Measurements from ENCODE around the gene SFRP5. TPM values are rescaled to one million over a fixed set of nuclear protein-coding genes. Genes with fewer than 3 reads are reported as not detected.

SFRP5 gene
- total and polyA plus RNA-seq, 10 of the 15 experiments (the other 5 are each of a cell fraction or from before 2014, with no cell fraction given), result not detected

DNA sequence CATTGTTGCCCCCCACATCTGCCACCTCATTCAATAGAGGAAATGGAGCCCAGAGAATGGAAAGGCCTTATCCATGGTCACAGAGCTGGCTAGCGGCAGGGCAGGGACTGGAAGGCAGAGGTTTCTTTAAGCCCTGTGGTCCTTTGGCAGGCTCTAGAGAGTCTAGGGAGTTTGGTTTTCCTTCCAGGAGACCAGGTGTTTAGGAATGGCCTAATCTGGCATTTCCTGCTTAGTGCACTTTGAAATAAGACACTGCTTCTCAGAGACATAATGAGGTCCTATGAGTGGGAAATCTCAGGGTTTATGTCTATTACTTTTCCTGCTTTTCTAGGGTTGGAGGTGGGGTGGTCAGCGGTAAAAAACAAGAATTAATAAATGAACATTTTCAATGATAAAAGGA is 52.2 kb downstream of the SFRP5 start (continued):
- TF ChIP-seq, protein P1, sequence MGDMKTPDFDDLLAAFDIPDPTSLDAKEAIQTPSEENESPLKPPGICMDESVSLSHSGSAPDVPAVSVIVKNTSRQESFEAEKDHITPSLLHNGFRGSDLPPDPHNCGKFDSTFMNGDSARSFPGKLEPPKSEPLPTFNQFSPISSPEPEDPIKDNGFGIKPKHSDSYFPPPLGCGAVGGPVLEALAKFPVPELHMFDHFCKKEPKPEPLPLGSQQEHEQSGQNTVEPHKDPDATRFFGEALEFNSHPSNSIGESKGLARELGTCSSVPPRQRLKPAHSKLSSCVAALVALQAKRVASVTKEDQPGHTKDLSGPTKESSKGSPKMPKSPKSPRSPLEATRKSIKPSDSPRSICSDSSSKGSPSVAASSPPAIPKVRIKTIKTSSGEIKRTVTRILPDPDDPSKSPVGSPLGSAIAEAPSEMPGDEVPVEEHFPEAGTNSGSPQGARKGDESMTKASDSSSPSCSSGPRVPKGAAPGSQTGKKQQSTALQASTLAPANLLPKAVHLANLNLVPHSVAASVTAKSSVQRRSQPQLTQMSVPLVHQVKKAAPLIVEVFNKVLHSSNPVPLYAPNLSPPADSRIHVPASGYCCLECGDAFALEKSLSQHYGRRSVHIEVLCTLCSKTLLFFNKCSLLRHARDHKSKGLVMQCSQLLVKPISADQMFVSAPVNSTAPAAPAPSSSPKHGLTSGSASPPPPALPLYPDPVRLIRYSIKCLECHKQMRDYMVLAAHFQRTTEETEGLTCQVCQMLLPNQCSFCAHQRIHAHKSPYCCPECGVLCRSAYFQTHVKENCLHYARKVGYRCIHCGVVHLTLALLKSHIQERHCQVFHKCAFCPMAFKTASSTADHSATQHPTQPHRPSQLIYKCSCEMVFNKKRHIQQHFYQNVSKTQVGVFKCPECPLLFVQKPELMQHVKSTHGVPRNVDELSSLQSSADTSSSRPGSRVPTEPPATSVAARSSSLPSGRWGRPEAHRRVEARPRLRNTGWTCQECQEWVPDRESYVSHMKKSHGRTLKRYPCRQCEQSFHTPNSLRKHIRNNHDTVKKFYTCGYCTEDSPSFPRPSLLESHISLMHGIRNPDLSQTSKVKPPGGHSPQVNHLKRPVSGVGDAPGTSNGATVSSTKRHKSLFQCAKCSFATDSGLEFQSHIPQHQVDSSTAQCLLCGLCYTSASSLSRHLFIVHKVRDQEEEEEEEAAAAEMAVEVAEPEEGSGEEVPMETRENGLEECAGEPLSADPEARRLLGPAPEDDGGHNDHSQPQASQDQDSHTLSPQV (IDR thresholded peaks at IDR 0.05), result no peak

DNA sequence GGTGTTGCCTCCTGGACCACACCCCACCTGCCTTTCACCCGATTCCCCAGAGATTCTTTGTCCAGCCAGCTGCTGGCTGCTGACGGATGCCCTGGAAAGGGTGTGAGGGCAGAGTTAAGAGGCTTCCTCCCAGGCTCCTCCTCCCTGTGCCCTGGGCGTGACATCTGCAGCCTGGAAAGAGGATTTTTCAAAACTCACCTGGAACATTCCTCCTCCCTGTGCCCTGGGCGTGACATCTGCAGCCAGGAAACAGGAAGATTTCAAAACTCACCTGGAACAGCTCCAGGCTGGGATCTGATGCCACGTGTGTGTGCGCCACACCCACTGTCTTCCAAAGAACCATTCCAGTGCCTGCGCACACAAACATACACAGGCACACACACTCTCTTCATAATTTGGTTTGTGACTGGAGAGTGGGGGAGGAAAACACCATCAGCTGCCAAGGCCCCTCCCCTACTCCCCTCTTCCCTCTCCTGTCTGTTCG is 53.1 kb downstream of the SFRP5 start:
- H3K27me3 ChIP-seq (replicated peaks in 1 of 2; ENCODE audit: control insufficient read depth in 2 of 2, insufficient read depth in 2 of 2, low read length in 1 of 2), result peaks cover 0 to 2% of the 10 kb centered on the region in 2 experiments; a peak in 1 of 4 replicates
- in situ Hi-C loops (cut with MboI), result no loop called here
- no peaks in the 10 kb centered on the region for H4K20me1 ChIP-seq (ENCODE audit: control insufficient read depth, insufficient read depth)
- CTCF ChIA-PET, result interaction anchor here (0.9 to 21.5 kb wide), 5 partner anchors 11 to 42 kb away, joined by 3 to 416 read pairs (median 3); partner anchors contain the start of genes AVPI1 and MARVELD1
- H3K9ac ChIP-seq (ENCODE audit: control insufficient read depth, insufficient read depth, low read length), result no peak overlapping the region
- SMC1A ChIA-PET (ENCODE audit: uncharacterized antibody, unreplicated experiment), result no interaction called here
- H3K36me3 ChIP-seq (ENCODE audit: control insufficient read depth in 2 of 2, insufficient read depth in 2 of 2, low read length in 1 of 2), result no peaks in the 10 kb centered on the region
- BruUV-seq (replicated peaks), result no TSS peak
- ATAC-seq, result no peak
- H3K9me3 ChIP-seq (replicated peaks; ENCODE audit: control insufficient read depth, insufficient read depth, low read length), result no peaks in the 10 kb centered on the region
- RAD21 ChIA-PET (ENCODE audit: unreplicated experiment), result no interaction called here
- H3K4me3 ChIP-seq, result no peak overlapping the region
- H3K4me2 ChIP-seq (ENCODE audit: control insufficient read depth, insufficient read depth), result no peak overlapping the region
- no peaks in the 10 kb centered on the region for H3K79me2 ChIP-seq (ENCODE audit: control insufficient read depth, insufficient read depth, low read length)
- H2AFZ ChIP-seq (ENCODE audit: control insufficient read depth, low read depth, low read length), result no peak overlapping the region
- no peak for DNase-seq (ENCODE audit: low read depth, low spot score)
- H3K27ac ChIP-seq (ENCODE audit: control insufficient read depth, insufficient read depth), result no peak overlapping the region
- FAIRE-seq, result no peak
- WGBS (ENCODE audit: insufficient coverage, insufficient replicate concordance, low lambda C conversion rate, missing lambda C conversion rate), result 87% methylated on average over 7 of the region's 8 CpGs
- peaks cover 3% of the 10 kb centered on the region; the same call in 1 of the 2 replicates for H3K4me1 ChIP-seq (ENCODE audit: control insufficient read depth, insufficient read depth, low read length)
- POLR2A ChIA-PET, result interaction anchor here (0.6 kb wide), 1 partner anchor 886 kb away, joined by 3 read pairs; no protein-coding TSS in a partner anchor
- intact Hi-C loops (cut with micrococcal nuclease; ENCODE audit: unreplicated experiment), result no loop called here
- TF ChIP-seq MXI1 (IDR thresholded peaks at IDR 0.05; ENCODE audit: low read depth, low read length), result no peak
- TF ChIP-seq ZNF622 (IDR thresholded peaks at IDR 0.05), result no peak
- TF ChIP-seq, protein P2, sequence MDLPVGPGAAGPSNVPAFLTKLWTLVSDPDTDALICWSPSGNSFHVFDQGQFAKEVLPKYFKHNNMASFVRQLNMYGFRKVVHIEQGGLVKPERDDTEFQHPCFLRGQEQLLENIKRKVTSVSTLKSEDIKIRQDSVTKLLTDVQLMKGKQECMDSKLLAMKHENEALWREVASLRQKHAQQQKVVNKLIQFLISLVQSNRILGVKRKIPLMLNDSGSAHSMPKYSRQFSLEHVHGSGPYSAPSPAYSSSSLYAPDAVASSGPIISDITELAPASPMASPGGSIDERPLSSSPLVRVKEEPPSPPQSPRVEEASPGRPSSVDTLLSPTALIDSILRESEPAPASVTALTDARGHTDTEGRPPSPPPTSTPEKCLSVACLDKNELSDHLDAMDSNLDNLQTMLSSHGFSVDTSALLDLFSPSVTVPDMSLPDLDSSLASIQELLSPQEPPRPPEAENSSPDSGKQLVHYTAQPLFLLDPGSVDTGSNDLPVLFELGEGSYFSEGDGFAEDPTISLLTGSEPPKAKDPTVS (IDR thresholded peaks at IDR 0.05; ENCODE audit: low read depth, low read length), result no peak
- TF ChIP-seq ZNF384 (IDR thresholded peaks at IDR 0.05; ENCODE audit: borderline replicate concordance, low read depth, low read length), result no peak
- TF ChIP-seq, protein P3, sequence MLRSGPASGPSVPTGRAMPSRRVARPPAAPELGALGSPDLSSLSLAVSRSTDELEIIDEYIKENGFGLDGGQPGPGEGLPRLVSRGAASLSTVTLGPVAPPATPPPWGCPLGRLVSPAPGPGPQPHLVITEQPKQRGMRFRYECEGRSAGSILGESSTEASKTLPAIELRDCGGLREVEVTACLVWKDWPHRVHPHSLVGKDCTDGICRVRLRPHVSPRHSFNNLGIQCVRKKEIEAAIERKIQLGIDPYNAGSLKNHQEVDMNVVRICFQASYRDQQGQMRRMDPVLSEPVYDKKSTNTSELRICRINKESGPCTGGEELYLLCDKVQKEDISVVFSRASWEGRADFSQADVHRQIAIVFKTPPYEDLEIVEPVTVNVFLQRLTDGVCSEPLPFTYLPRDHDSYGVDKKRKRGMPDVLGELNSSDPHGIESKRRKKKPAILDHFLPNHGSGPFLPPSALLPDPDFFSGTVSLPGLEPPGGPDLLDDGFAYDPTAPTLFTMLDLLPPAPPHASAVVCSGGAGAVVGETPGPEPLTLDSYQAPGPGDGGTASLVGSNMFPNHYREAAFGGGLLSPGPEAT (IDR thresholded peaks at IDR 0.05; ENCODE audit: low read depth), result no peak
- TF ChIP-seq, protein P4, sequence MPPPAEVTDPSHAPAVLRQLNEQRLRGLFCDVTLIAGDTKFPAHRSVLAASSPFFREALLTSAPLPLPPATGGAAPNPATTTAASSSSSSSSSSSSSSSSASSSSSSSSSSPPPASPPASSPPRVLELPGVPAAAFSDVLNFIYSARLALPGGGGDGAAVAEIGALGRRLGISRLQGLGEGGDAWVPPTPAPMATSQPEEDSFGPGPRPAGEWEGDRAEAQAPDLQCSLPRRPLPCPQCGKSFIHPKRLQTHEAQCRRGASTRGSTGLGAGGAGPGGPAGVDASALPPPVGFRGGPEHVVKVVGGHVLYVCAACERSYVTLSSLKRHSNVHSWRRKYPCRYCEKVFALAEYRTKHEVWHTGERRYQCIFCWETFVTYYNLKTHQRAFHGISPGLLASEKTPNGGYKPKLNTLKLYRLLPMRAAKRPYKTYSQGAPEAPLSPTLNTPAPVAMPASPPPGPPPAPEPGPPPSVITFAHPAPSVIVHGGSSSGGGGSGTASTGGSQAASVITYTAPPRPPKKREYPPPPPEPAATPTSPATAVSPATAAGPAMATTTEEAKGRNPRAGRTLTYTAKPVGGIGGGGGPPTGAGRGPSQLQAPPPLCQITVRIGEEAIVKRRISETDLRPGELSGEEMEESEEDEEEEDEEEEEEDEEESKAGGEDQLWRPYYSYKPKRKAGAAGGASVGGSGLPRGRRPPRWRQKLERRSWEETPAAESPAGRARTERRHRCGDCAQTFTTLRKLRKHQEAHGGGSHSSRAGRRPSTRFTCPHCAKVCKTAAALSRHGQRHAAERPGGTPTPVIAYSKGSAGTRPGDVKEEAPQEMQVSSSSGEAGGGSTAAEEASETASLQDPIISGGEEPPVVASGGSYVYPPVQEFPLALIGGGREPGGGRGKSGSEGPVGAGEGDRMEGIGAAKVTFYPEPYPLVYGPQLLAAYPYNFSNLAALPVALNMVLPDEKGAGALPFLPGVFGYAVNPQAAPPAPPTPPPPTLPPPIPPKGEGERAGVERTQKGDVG (CRISPR knock-in tag; IDR thresholded peaks at IDR 0.05), result no peak
- no peak for TF ChIP-seq MYB (IDR thresholded peaks at IDR 0.05; ENCODE audit: borderline replicate concordance, low read depth, low read length)
- no peak for TF ChIP-seq TAF1 (IDR thresholded peaks at IDR 0.05; ENCODE audit: borderline replicate concordance, low read depth, low read length)
- no peak for TF ChIP-seq DPF2 (IDR thresholded peaks at IDR 0.05)
- TF ChIP-seq RB1 (IDR thresholded peaks at IDR 0.05; ENCODE audit: borderline replicate concordance), result no peak
- TF ChIP-seq POLR2AphosphoS2 (IDR thresholded peaks at IDR 0.05; ENCODE audit: low read depth, low read length), result no peak
